KOPT-K1 (cell line): ENCODE measurements around the gene UFSP1.
"Not testable (repeated sequence)": the region's sequence is repeated elsewhere in the genome, so short reads cannot be mapped to it uniquely, and the experiment has no call there.

Experiments used
- H3K27ac ChIP-seq: fragments of 200-600 bp; sonication (generic); 2 replicates; pipeline ENCODE4 v1.5.1; 2016; ENCODE audit warnings: antibody characterized with exemption, mild to moderate bottlenecking, low read depth, low read length; ENCODE audit not compliant: poor library complexity, severe bottlenecking
- H3K36me3 ChIP-seq: fragments of 200-600 bp; sonication (generic); 2 replicates; pipeline ENCODE4 v1.5.1; 2017; ENCODE audit warnings: antibody characterized with exemption, mild to moderate bottlenecking, low read length, moderate library complexity; ENCODE audit not compliant: insufficient read depth
- H3K9me3 ChIP-seq: fragments of 200-600 bp; sonication (generic); 2 replicates; pipeline ENCODE4 v1.5.1; 2017; ENCODE audit warnings: antibody characterized with exemption, low read length, mild to moderate bottlenecking; ENCODE audit not compliant: insufficient read depth, poor library complexity, severe bottlenecking

UFSP1 gene

DNA sequence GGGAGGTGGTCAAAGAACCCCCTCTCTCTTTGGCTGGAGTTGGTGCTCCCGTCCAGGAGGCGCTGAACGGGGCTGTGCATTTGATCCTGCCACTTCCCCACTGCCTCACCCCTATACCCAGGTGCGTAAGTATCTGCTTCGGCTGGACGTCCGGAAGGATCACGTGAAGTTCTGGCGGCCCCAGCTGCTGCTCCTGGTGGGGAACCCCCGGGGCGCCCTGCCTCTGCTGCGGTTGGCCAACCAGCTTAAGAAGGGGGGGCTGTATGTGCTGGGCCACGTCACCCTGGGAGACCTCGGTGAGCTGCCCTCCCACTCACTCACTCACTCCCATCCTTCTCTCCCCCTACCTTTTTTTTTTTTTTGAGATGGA, 27.9 kb downstream of the UFSP1 start:
- Histone ChIP-seq H3K36me3 (peaks cover 36% of the 10 kb centered on the region; the same call in 1 of the 2 replicates), H3K9me3 (no peaks in the 10 kb centered on the region), H3K27ac (no peak overlapping the region)

DNA sequence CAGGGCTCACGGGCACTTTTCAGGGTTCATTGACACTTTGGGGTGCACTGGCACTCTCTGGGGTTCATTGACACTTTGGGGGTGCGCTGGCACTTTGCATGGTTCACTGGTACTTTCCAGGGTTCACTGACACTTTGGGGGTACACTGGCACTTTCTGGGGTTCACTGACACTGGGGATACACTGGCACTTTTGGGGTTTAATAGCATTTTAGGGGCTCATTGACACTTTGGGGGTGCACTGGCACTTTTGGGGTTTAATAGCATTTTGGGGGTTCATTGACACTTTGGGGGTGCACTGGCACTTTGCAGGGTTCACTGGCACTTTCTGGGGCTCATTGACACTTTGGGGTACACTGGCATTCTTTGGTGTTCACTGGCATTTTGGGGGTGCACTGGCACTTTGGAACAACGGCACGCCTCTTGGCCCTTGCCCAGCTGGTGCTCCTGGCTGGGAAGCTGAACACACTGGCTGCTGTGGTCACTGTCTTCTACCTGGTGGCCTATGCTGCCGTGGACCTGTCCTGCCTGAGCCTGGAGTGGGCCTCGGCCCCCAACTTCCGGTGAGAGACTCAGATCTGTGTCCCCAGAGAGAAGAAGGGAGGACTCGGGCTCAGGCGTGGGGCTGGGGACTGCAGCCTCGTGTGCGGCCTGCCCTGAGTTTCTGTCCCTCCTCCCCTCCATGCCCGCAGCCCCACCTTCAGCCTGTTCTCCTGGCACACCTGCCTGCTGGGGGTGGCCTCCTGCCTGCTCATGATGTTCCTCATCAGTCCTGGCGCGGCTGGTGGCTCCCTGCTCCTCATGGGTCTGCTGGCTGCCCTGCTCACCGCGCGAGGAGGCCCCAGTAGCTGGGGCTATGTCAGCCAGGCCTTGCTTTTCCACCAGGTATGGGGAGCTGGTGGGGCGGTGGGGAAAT, 28.6 kb downstream of the UFSP1 start:
- H3K36me3 ChIP-seq: peaks cover 36% of the 10 kb centered on the region; the same call in 1 of the 2 replicates
- H3K9me3 ChIP-seq: no peaks in the 10 kb centered on the region
- H3K27ac ChIP-seq: no peak overlapping the region

DNA sequence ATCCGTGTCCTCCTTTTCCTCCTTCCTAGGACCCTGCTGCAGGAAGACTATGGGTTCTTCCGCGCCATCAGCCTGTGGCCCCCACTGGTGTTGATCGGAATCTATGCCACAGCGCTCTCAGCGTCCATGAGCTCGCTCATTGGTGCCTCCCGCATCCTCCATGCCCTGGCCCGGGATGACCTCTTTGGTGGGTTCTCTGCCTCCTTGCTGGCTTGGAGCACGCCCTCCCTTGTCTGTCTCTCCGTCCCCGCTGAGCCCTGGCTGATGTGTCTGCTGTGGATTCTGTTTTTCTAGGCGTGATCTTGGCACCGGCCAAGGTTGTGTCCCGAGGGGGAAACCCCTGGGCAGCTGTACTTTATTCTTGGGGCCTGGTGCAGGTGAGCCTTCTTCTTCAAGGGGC, 29.7 kb downstream of the UFSP1 start:
- Histone ChIP-seq H3K27ac (no peak overlapping the region), H3K36me3 (peaks cover 36% of the 10 kb centered on the region; the same call in 1 of the 2 replicates), H3K9me3 (no peaks in the 10 kb centered on the region)

DNA sequence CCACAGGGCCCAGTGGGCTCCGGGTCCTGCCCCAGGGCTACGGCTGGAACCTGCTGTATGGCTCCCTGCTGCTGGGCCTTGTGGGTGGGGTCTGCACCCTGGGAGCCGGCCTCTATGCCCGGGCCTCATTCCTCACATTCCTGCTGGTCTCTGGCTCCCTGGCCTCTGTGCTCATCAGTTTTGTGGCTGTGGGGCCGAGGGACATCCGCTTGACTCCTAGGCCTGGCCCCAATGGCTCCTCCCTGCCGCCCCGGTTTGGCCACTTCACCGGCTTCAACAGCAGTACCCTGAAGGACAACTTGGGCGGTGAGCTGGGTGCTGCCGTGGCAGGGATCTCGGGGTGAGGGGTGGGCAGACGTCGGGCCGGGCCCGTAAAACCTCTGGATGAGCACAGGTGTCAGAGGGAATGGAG, 32.6 kb downstream of the UFSP1 start:
- Histone ChIP-seq H3K9me3 (no peaks in the 10 kb centered on the region), H3K36me3 (peaks cover 14% of the 10 kb centered on the region; the same call in 1 of the 2 replicates), H3K27ac (no peak overlapping the region)

DNA sequence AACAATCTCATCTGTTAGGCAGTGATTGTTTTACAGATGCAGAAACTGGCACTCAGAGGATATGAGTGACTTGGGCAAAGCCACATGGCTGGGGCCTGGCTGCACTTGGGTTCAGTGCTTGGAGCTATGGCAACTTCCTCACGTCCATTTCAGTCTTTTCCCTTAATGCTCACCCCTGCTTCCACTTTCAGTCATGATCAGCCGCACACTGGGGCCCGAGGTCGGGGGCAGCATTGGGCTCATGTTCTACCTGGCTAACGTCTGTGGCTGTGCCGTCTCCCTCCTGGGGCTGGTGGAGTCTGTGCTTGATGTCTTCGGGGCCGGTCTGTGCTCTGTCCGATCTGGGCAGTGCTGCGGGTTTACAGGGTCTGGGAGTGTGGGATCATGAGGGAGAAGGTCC, 34.0 kb downstream of the UFSP1 start:
- Histone ChIP-seq H3K36me3 (peaks cover 6% of the 10 kb centered on the region; the same call in 1 of the 2 replicates), H3K27ac (no peak overlapping the region), H3K9me3 (no peaks in the 10 kb centered on the region)

DNA sequence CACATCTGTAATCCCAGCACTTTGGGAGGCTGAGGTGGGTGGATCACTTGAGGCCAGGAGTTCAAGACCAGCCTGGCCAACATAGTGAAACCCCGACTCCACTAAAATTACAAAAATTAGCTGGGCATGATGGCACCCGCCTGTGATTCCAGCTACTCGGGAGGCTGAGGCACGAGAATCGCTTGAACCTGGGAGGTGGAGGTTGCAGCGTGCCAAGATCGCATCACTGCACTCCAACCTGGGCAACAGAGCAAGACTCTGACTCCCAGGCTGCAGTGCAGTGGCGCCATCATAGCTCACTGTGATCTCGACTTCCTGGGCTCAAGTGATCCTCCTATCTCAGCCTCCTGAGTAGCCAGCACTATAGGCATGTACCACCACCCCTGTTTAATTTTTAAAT, 34.6 kb downstream of the UFSP1 start:
- H3K27ac ChIP-seq, H3K36me3 ChIP-seq, H3K9me3 ChIP-seq: not testable (repeated sequence)

DNA sequence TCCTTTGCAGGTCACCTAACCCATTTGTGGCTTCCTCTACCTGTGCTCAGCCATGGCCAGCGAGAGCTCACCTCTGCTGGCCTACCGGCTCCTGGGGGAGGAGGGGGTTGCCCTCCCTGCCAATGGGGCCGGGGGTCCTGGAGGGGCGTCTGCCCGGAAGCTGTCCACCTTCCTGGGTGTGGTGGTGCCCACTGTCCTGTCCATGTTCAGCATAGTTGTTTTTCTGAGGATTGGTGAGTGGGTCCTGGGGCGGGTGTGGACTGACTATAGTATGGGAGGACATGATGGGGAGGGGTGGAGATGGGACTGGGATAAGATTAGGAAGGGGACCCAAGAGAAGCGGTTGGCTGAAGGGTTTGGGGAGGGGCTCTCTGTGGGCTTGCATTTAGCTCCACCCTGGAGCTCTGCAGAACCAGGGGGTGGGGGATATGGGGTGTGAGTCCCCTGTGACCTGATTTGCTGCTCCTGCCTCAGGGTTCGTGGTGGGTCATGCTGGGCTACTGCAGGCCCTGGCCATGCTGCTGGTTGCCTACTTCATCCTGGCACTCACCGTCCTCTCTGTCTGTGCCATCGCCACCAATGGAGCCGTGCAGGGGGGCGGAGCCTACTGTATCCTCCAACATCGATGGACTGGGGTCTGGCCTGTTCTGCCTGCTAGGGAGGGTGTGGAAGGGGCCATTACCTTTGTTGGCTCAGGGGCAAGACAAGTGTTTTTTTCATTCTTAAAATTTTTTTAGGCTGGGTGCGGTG, 35.2 kb downstream of the UFSP1 start:
- Histone ChIP-seq H3K36me3 (no peaks in the 10 kb centered on the region; the same call in 1 of the 2 replicates), H3K27ac (no peak overlapping the region), H3K9me3 (no peaks in the 10 kb centered on the region)

DNA sequence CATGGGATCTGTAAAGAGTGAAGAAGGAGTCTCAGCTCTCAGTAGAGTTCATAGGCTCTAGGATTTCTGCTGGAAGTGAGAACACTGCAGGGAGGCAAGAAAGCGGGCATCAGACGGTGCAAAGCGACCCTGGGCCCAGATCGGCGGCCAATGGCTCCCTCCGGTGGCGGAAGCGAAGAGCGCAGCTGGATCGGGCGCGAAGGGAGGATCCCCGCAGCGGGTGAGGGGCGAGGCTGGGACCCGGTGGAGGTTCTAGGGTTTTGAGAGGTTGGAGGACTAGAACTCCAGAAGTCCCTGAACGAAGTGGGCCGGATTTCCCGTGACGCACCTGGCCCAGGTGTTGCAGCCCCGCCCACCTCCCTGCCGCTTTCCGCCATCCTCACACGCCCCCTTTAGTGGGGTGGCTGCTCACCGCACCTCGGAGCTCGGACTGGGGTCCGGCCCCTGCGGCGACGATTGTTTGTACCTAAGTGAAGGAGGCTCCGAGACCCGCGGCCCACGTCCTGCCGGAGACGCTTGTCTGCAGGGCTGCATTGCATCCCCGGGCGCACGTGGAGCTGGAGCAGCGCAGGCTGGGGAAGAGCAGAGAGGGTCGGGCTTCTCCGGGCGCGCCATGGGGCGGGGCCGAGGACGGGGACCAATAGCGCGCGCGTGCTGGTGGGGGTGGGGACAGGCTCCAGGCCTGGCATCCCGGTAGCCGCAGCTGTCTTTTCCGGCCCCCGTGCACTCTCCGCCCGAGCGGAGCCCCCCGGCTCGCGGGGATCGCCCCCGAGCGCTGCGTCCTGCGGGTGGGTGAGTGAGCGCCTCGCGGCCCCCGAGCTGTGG, 37.3 kb downstream of the UFSP1 start, which contains the start of gene SLC12A9:
TSS of gene SLC12A9 (plus strand) at position 666 of the 825 bp plus-strand sequence. CDS start 1,485 bp downstream, outside the sequence.
- Histone ChIP-seq H3K27ac (peak within 1 kb of the TSS; percentile 58), H3K9me3 (no peaks in the 10 kb centered on the region), H3K36me3 (no peaks in the 10 kb centered on the region)

DNA sequence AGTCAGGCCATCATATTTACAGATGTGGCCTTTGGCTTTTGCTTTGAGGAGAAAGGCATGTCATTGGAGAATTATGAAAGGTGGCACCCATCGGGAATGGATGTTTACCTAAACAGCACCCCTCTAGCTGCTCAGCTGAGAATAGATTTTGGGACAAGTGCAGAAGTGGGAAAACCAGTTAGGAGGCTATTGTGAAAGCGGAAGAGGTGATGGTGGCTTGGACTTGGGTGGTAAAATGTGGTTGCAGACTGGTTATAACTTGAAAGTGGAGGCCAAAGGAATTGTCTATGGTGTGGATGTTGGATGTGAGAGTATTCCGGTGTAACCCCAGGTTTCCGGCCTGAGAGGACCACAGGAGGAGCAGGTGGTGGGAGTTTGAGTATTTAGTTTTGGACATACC, 42.2 kb downstream of the UFSP1 start:
- H3K36me3 ChIP-seq: no peaks in the 10 kb centered on the region
- H3K27ac ChIP-seq: no peak overlapping the region

DNA sequence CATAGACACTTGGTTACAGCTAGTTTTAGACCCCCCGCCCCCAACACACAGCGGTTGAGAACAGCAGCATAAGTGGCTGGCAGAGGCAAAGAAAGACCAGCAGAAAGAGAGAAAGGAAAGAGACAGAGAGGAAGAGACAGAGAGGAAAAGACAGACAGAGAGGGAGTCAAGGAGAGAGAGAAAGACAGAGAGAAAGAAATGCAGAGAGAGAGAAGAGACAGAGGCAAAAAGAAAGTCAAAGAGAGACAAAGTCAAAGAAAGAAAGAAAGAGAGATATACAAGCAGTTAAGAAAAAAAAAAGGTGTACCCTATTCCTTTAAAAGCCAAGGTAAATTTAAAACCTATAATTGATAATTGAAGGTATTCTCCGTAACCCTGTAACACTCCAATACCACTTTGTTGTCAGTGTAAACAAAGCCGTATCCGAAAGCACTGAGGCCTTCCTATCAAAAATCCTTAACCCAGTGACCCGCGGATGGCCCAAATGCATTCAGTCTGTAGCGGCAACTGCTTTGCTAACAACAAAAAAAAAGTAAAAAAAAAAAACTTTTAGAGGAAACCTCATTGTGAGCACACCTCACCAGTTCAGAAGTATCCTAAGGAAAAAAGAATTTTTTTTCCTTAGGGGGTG, 48.9 kb downstream of the UFSP1 start:
- H3K9me3 ChIP-seq: no peaks in the 10 kb centered on the region
- H3K36me3 ChIP-seq: no peaks in the 10 kb centered on the region
- no peak overlapping the region for H3K27ac ChIP-seq

More for the DNA sequence above, 42.2 kb downstream of the UFSP1 start:
- H3K9me3 ChIP-seq: no peaks in the 10 kb centered on the region

DNA sequence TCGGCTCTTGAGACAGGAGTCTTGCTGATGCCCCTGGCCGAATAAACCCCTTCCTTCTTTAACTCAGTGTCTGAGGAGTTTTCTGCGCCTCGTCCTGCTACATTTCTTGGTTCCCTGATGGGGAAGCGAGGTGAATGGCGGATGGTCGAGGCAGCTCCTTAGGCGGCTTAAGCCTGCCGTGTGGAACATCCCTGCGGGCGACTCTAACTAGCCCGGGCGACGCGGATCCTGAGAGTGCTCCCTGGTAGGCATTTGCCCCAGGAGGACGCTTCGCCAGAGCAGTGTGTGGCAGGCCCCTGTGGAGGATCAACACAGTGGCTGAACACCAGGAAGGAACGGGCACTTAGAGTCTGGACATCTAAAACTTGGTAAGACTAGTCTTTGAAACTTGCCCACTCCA, 50.2 kb downstream of the UFSP1 start:
- Histone ChIP-seq H3K9me3 (no peaks in the 10 kb centered on the region), H3K36me3 (no peaks in the 10 kb centered on the region), H3K27ac (no peak overlapping the region)
